Caco-2 (cell line): Measurements from ENCODE around the gene TUBA1A. TPM values are rescaled to one million over a fixed set of nuclear protein-coding genes. Genes with fewer than 3 reads are reported as not detected.
"Not testable (repeated sequence)": the region's sequence is repeated elsewhere in the genome, so short reads cannot be mapped to it uniquely, and the experiment has no call there.

Experiments
- BruUV-seq: library from RNA; stranded (reverse); fragments of 400-500 nt; replicated peaks from 2 replicates; lab custom pipeline; 2021; lab: Mats Ljungman, UMichigan
- CTCF ChIA-PET: fragments of 300-600 bp; sonication (Branson Sonifier 250); formaldehyde crosslinking; loops from one replicate; lab custom pipeline; 2022; ENCODE audit warnings: antibody characterized with exemption; lab: Charles Lee
- POLR2A ChIA-PET: fragments of 300-600 bp; sonication (Branson Sonifier 250); formaldehyde crosslinking; loops from one replicate; lab custom pipeline; 2022; ENCODE audit warnings: antibody characterized with exemption; lab: Charles Lee
- DNase-seq, 2 experiments: peaks; one replicate each; pipeline versions ENCODE4 v3.0.0 to v3.0.0-alpha.2; 2020 to 2022
- H3K27me3 ChIP-seq: replicated peaks from 2 replicates; pipeline ENCODE4 v1.6.0; 2011; ENCODE audit warnings: low read length; ENCODE audit not compliant: control insufficient read depth, insufficient read depth
- H3K36me3 ChIP-seq: 2 replicates; pipeline ENCODE4 v1.5.1; 2011; ENCODE audit warnings: low read length; ENCODE audit not compliant: control insufficient read depth, insufficient read depth
- H3K4me1 ChIP-seq: fragments of 250-450 bp; sonication (Bioruptor Pico); 2 replicates; pipeline ENCODE4 v1.5.1; 2020; ENCODE audit warnings: mild to moderate bottlenecking
- H3K4me3 ChIP-seq: 2 replicates; pipeline ENCODE4 v1.5.1; 2011; ENCODE audit warnings: low read depth, mild to moderate bottlenecking, control low read depth, low read length
- H3K9me3 ChIP-seq: fragments of 250-450 bp; sonication (Bioruptor Pico); 2 replicates; pipeline ENCODE4 v1.5.1; 2020; ENCODE audit warnings: mild to moderate bottlenecking, moderate library complexity
- H3K27ac Mint-ChIP-seq: one replicate; pipeline ENCODE4 v1.8.0; 2022; ENCODE audit warnings: mixed read lengths; ENCODE audit not compliant: unreplicated experiment
- H3K27me3 Mint-ChIP-seq: one replicate; pipeline ENCODE4 v1.8.0; 2022; ENCODE audit warnings: mixed read lengths; ENCODE audit not compliant: insufficient read depth, unreplicated experiment
- H3K36me3 Mint-ChIP-seq: one replicate; pipeline ENCODE4 v1.8.0; 2022; ENCODE audit warnings: mild to moderate bottlenecking, mixed read lengths; ENCODE audit not compliant: insufficient read depth, unreplicated experiment
- H3K4me1 Mint-ChIP-seq: one replicate; pipeline ENCODE4 v1.8.0; 2022; ENCODE audit warnings: low read depth, mixed read lengths; ENCODE audit not compliant: unreplicated experiment
- H3K4me3 Mint-ChIP-seq: one replicate; pipeline ENCODE4 v1.8.0; 2022; ENCODE audit warnings: mild to moderate bottlenecking, moderate library complexity, mixed read lengths; ENCODE audit not compliant: unreplicated experiment
- H3K9me3 Mint-ChIP-seq: one replicate; pipeline ENCODE4 v1.8.0; 2022; ENCODE audit warnings: mixed read lengths; ENCODE audit not compliant: unreplicated experiment
- CTCF ChIP-seq, 2 experiments: fragments of 200-600 bp in 1 of 2; IDR thresholded peaks; 1 replicate in 1 of 2; 2 replicates in 1 of 2; pipeline versions ENCODE4 v1.5.1 to v1.8.0; 2011 to 2022; ENCODE audit warnings: antibody characterized with exemption in 1 of 2, control low read depth in 1 of 2, inconsistent platforms in 1 of 2, low read depth in 1 of 2, low read length in 1 of 2, mild to moderate bottlenecking in 1 of 2, moderate library complexity in 1 of 2; ENCODE audit not compliant: insufficient read depth in 1 of 2, severe bottlenecking in 1 of 2, unreplicated experiment in 1 of 2
- intact Hi-C: fragments of 100-400 bp; cut with micrococcal nuclease; formaldehyde crosslinking; loops from one replicate; pipeline ENCODE4 v1.10.0; 2022; ENCODE audit not compliant: unreplicated experiment
- total RNA-seq: library from RNA; stranded (reverse); gene quantifications from 2 replicates; pipeline ENCODE4 v1.2.3, GENCODE V29; 2022

TUBA1A gene
- total RNA-seq, 1 experiment from 2014 or later = 9.1 TPM

- Histone ChIP-seq H3K4me1 (no peaks in the 10 kb centered on the region), H3K27me3 (no peaks in the 10 kb centered on the region), H3K4me3 (no peak overlapping the region), H3K36me3 (no peaks in the 10 kb centered on the region), H3K9me3 (no peaks in the 10 kb centered on the region)
- TF ChIP-seq CTCF (IDR thresholded peaks at IDR 0.05; ENCODE audit: insufficient read depth in 1 of 2, low read depth in 1 of 2, low read length in 1 of 2, severe bottlenecking in 1 of 2, unreplicated experiment in 1 of 2) = no peak
- POLR2A ChIA-PET = no interaction called here
- Mint-ChIP-seq H3K9me3 (no peaks in the 10 kb centered on the region), H3K27me3 (no peaks in the 10 kb centered on the region), H3K4me1 (no peaks in the 10 kb centered on the region), H3K27ac (no peak overlapping the region), H3K36me3 (peaks cover 5% of the 10 kb centered on the region), H3K4me3 (no peak overlapping the region)
- no peak for DNase-seq
- intact Hi-C loops = no loop called here
- BruUV-seq = no TSS peak
- CTCF ChIA-PET = no interaction called here
Measured at GRCh38 chr12:49138999-49139398, 49.9 kb downstream of the TUBA1A start.

- CTCF ChIA-PET = no interaction called here
- Mint-ChIP-seq H3K36me3 (peaks cover 5% of the 10 kb centered on the region), H3K4me3 (no peak overlapping the region), H3K27ac (no peak overlapping the region), H3K4me1 (no peaks in the 10 kb centered on the region), H3K27me3 (no peaks in the 10 kb centered on the region), H3K9me3 (no peaks in the 10 kb centered on the region)
- no peak for TF ChIP-seq CTCF (IDR thresholded peaks at IDR 0.05; ENCODE audit: insufficient read depth in 1 of 2, low read depth in 1 of 2, low read length in 1 of 2, severe bottlenecking in 1 of 2, unreplicated experiment in 1 of 2)
- Histone ChIP-seq H3K4me3 (no peak overlapping the region), H3K27me3 (no peaks in the 10 kb centered on the region), H3K9me3 (no peaks in the 10 kb centered on the region), H3K36me3 (no peaks in the 10 kb centered on the region), H3K4me1 (no peaks in the 10 kb centered on the region)
- intact Hi-C loops = no loop called here
- POLR2A ChIA-PET = no interaction called here
- no TSS peak for BruUV-seq
- no peak for DNase-seq
Measured at GRCh38 chr12:49138587-49138986, 50.3 kb downstream of the TUBA1A start.

- no TSS peak for BruUV-seq
- no peak for DNase-seq
- CTCF ChIA-PET = no interaction called here
- Histone ChIP-seq H3K4me3 (no peak overlapping the region), H3K27me3 (no peaks in the 10 kb centered on the region), H3K4me1 (peaks cover 5% of the 10 kb centered on the region), H3K36me3 (no peaks in the 10 kb centered on the region), H3K9me3 (no peaks in the 10 kb centered on the region)
- intact Hi-C loops = no loop called here
- Mint-ChIP-seq H3K36me3 (peaks cover 5% of the 10 kb centered on the region), H3K27me3 (no peaks in the 10 kb centered on the region), H3K27ac (no peak overlapping the region), H3K4me3 (no peak overlapping the region), H3K4me1 (peaks cover under 1% of the 10 kb centered on the region), H3K9me3 (no peaks in the 10 kb centered on the region)
- TF ChIP-seq CTCF (IDR thresholded peaks at IDR 0.05; ENCODE audit: insufficient read depth in 1 of 2, low read depth in 1 of 2, low read length in 1 of 2, severe bottlenecking in 1 of 2, unreplicated experiment in 1 of 2) = no peak
- POLR2A ChIA-PET = interaction anchor here (0.6 kb wide), 1 partner anchor 991 kb away, joined by 6 read pairs; no protein-coding TSS in a partner anchor
Measured at GRCh38 chr12:49137476-49137875, 51.4 kb downstream of the TUBA1A start.

GRCh38 chr12:49136997-49137396 is 51.9 kb downstream of the TUBA1A start:
- H3K27me3 Mint-ChIP-seq, H3K4me1 Mint-ChIP-seq, DNase-seq, H3K27me3 ChIP-seq, H3K9me3 Mint-ChIP-seq, H3K36me3 Mint-ChIP-seq, CTCF ChIA-PET, H3K4me3 Mint-ChIP-seq, H3K4me3 ChIP-seq, H3K36me3 ChIP-seq, intact Hi-C loops, BruUV-seq, H3K27ac Mint-ChIP-seq, H3K4me1 ChIP-seq, H3K9me3 ChIP-seq: not testable (repeated sequence)
- POLR2A ChIA-PET = interaction anchor here (0.6 kb wide), 1 partner anchor 992 kb away, joined by 6 read pairs; no protein-coding TSS in a partner anchor
